ENCODE data around the gene BCL2A1.
"Not testable (repeated sequence)": the region's sequence is repeated elsewhere in the genome, so short reads cannot be mapped to it uniquely, and the experiment has no call there.

The BCL2A1 gene

DNA sequence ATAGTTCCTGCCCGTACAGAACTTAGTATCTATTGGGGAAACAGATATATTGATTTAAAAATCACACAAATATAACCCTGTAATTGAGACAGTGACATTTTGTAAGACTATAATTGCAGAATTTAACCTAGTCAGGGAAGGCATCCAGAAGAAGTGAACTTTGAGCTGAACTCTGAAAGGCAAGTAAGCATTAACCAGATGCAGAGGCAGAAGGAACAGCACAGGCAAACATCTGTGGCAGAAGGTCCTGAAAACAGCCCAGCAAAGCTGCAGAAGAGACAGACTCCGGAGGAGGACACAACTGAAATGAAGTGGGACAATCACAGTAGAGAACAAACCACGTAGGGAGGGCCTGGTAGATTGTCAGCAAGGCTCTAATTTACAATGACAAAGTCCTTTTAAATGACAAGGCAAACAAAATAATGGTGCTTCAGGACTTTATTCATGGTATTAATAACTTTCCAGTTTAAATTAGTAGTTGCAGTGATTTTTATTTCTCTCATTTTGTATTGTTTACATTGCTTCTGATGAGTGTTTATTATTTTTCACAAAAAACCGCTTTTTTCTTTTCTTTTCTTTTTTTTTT is 14.5 kb downstream of the BCL2A1 start:
- DNase-seq, result no peak

- no peak for DNase-seq
These were observed 16.3 kb downstream of the BCL2A1 start for GRCh38 chr15:79954661-79955060.

- DNase-seq, result no peak
These were observed 17.0 kb downstream of the BCL2A1 start for GRCh38 chr15:79953951-79954444.

DNA sequence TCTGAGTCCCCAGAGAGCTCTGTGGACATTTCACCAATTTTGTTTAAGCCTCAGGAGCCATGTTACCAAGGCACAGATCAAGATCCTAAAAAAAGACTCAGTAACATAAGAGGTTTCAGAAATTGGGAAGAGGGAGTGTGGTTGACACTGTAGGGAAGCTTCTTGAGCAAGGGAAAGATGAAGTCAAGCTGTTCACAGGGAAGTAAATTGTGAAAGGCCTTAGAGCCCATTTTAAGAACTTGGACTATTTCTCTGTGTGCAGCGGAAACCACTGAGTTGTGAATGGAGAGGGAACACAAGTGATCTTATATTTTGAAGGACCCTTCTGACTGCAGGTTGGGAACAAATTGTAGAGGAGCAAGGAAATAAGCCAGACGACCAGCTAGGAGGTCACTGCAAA is 18.7 kb downstream of the BCL2A1 start:
- DNase-seq, result no peak

- DNase-seq, result no peak
These were observed 20.7 kb downstream of the BCL2A1 start for GRCh38 chr15:79950247-79950646.

GRCh38 chr15:79948761-79949160 is 22.2 kb downstream of the BCL2A1 start:
- DNase-seq, result no peak

- DNase-seq, result no peak
These were observed 22.8 kb downstream of the BCL2A1 start for GRCh38 chr15:79948095-79948695.

GRCh38 chr15:79947009-79947408 is 24.0 kb downstream of the BCL2A1 start:
- no peak for DNase-seq

DNA sequence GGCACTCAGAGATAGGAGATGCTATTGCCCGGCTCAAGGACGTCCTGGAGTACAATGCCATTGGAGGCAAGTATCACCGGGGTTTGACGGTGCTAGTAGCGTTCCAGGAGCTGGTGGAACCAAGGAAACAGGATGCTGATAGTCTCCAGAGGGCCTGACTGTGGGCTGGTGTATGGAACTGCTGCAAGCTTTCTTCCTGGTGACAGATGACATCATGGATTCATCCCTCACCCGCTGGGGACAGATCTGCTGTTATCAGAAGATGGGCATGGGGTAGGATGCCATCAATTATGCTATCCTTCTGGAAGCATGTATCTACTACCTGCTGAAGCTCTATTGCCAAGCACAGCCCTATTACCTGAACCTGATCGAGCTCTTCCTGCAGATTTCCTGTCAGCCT is 26.4 kb downstream of the BCL2A1 start:
- no peak for DNase-seq

GRCh38 chr15:79943820-79944219 is 27.2 kb downstream of the BCL2A1 start:
- DNase-seq, result no peak

DNA sequence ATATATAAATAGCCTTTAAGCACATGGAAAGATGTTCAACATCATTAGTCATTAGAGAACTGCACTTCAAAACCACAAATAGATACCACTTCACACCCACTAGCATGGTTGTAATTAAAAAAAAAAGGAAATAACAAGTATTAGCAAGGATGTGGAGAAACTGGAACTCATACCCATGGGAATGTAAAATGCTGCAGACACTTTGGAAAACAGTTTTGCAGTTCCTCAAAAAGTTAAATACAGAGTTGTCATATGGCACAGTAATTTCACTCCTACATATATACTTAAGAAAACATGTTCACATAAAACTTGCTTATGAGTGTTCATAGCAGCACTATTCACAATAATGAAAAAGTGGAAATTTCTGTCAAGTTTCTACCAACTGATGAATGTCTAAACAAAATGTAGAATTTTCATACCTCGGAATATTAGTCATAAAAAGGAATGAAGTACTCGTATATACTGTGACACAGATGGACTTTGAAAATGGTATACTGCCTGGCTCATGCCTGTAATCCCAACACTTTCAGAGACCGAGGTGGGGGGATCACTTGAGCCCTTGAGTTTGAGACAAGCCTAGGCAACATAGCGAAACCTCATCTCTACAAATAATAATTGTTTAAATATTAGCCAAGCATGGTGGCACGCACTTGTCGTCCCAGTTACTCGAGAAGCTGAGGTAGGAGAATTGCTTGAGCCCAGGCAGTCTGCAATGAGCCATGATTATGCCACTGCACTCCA is 28.1 kb downstream of the BCL2A1 start:
- no peak for DNase-seq

GRCh38 chr15:79939399-79939798 is 31.6 kb downstream of the BCL2A1 start:
- no peak for DNase-seq

- DNase-seq, result no peak
These were observed 32.9 kb downstream of the BCL2A1 start for GRCh38 chr15:79938143-79938542.

GRCh38 chr15:79935556-79936201 is 35.3 kb downstream of the BCL2A1 start:
- DNase-seq, result not testable (repeated sequence)

GRCh38 chr15:79933231-79933630 is 37.8 kb downstream of the BCL2A1 start:
- no peak for DNase-seq

- DNase-seq, result no peak
These were observed 38.5 kb downstream of the BCL2A1 start for GRCh38 chr15:79932447-79932846.

- no peak for DNase-seq
These were observed 40.5 kb downstream of the BCL2A1 start for GRCh38 chr15:79930516-79930915.

DNA sequence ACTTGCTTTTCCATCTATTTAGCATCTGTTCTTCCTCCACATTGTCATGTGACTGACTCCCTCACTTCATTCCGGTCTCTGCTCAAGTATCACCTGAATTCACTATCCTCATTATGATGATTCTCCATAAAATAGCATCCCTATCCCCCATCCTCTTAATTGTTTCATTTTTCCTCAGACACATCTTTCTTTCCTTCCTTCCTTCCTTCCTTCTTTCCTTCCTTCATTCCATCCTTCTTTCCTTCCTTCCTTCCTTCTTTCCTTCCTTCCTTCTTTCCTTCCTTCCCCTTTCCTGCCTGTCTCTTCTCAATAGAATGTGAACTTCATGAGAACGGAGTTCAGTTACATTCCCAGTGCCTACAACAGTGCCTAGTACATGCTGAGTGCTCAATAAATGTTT is 41.6 kb downstream of the BCL2A1 start:
- no peak for DNase-seq

DNA sequence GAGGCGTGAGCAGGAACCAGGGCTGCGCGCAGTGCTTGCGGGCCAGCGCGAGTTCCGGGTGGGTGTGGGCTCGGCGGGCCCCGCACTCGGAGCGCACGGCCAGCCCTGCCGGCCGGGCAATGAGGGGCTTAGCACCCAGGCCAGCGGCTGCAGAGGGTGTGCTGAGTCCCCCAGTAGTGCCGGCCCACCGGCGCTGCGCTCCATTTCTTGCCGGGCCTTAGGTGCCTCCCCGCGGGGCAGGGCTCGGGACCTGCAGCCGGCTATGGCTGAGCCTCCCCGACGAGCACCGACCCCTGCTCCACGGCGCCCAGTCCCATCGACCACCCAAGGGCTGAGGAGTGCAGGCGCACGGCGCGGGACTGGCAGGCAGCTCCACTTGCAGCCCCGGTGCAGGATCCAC is 44.9 kb downstream of the BCL2A1 start:
- DNase-seq, result not testable (repeated sequence)

DNA sequence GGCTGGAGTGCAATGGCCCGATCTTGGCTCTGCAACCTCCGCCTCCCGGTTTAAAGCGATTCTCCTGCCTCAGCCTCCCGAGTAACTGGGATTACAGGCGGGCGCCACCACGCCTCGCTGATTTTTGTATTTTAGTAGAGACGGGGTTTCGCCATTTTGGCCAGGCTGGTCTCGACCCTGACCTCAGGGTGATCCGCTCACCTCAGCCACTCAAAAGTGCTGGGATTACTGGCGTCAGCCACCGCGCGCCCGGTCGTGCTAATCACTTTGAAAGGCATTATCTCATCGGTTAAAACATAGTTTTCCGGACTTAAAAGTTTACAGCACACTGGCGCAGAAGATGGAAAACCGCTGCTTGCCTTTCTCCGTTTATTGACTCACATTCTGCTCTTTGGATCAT is 46.6 kb downstream of the BCL2A1 start:
- no peak for DNase-seq

GRCh38 chr15:79923515-79924169 is 47.4 kb downstream of the BCL2A1 start:
- peak; percentile 99 for DNase-seq

DNA sequence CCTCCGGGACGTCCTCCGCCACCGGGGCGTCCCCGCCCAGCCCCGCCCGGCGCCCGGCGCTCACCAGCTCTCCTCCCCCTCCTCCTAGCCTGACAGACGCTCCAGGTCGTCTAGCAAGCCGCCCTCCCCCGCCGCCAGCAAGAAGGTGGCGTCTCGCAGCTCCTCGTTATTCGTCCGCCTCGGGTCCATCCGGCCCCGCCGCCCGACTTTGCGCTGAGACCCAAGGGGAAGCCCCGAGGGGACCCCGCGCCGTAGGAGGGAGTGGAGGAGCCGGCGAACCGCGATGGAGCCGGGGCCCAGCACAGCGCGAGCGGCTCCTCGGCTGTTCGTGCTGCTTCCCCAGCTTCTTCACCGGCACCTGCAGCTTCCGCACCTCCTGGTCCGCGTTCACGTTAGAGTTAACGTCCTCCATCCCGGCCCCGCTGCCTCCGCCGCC is 47.9 kb downstream of the BCL2A1 start:
- DNase-seq, result peak; percentile 74 to 77

DNA sequence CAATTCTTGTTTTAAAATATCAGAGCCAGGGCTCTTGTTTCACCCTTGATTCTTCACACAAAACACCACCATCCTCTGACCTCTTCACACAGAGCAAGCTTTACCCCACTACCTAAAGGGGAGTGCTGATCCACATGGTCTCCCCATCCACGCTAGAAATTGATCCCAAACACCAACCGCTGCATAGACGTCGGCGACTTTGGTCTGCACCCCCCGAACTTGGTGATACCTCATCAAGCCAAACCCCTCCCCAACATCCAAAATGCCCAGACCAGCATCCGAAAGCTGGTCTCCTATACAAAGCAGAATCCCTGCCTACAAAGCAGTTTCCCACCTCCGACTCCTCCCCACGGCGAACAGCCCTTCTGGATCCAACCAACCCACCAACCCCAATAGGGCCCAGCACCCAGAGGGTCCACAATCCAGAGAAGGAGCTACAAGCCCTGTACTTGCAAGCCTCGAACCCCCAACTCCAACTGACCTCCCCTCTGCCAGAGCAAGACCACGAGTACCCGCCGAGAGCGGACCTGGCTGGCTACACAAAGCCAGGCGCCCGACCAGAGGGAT is 48.4 kb downstream of the BCL2A1 start:
- DNase-seq, result peak in 1 of 2 experiments; percentile 15

All from activated CD4-positive, alpha-beta T cell treated with anti-CD3 and anti-CD28 coated beads, Interleukin-2, amount 50 U/mL, for 48 hours (primary cell).